ENCODE data around the gene MUC5AC.

DNA sequence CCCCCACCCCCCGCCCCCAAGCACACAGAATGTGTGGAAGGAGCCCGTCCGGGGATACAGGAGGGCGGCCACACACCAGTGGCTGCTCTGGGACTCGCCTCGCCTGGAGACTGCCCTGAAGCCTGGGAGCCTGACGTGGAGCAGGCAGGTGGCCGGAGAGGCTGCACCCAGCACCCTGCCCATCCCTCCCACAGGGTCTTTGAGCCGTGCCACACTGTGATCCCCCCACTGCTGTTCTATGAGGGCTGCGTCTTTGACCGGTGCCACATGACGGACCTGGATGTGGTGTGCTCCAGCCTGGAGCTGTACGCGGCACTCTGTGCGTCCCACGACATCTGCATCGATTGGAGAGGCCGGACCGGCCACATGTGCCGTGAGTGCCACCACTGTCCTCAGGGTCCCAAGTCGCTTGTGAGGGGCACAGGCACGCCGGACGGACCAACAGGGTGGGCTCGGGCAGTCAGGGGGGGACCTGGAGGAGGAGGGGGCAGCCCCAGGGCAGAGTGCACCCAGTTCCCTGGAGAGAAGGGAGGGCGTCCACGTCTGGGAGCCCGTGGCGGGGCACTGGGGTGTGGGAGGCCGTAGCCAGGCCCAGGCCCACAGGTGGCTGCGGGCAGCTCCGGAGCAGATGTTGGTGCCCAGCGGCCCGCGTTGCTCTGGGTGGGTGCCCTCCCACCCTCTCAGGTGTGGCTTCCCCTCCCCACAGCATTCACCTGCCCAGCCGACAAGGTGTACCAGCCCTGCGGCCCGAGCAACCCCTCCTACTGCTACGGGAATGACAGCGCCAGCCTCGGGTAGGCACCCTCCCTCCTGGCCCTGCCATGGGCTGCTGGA, 38.1 kb downstream of the MUC5AC start:
- TF ChIP-seq, protein P1, sequence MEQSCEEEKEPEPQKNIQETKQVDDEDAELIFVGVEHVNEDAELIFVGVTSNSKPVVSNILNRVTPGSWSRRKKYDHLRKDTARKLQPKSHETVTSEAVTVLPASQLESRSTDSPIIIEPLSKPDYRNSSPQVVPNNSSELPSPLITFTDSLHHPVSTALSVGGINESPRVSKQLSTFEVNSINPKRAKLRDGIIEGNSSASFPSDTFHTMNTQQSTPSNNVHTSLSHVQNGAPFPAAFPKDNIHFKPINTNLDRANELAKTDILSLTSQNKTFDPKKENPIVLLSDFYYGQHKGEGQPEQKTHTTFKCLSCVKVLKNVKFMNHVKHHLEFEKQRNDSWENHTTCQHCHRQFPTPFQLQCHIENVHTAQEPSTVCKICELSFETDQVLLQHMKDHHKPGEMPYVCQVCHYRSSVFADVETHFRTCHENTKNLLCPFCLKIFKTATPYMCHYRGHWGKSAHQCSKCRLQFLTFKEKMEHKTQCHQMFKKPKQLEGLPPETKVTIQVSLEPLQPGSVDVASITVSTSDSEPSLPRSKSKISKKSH (CRISPR knock-in tag; IDR thresholded peaks at IDR 0.05; ENCODE audit: borderline replicate concordance): no peak
- TF ChIP-seq CTCF (CRISPR knock-in tag; IDR thresholded peaks at IDR 0.05): no peak
- TF ChIP-seq ZNF841 (CRISPR knock-in tag; IDR thresholded peaks at IDR 0.05; ENCODE audit: borderline replicate concordance): no peak

All from HepG2 (cell line).